HG03432 (cell line): Measurements from ENCODE around the gene MTX3.

ENCODE experiments used
- ATAC-seq: cut with Tn5 transposase; IDR thresholded peaks from one replicate; pipeline ENCODE4 v1.9.1; 2021; ENCODE audit warnings: mild to moderate bottlenecking, moderate library complexity; ENCODE audit not compliant: unreplicated experiment

MTX3 gene

GRCh38 chr5:79936646-79937216, 54.3 kb downstream of the MTX3 start:
- no peak for ATAC-seq

- ATAC-seq = no peak
Measured at GRCh38 chr5:79936002-79936645, 54.9 kb downstream of the MTX3 start.

- no peak for ATAC-seq
Measured at GRCh38 chr5:79934681-79935080, 56.4 kb downstream of the MTX3 start.

GRCh38 chr5:79932510-79933504, 58.3 kb downstream of the MTX3 start:
- no peak for ATAC-seq

GRCh38 chr5:79931866-79932265, 59.2 kb downstream of the MTX3 start:
- ATAC-seq = no peak

GRCh38 chr5:79931409-79931808, 59.7 kb downstream of the MTX3 start:
- ATAC-seq = no peak

- no peak for ATAC-seq
Measured at GRCh38 chr5:79929095-79929494, 62.0 kb downstream of the MTX3 start.
